ENCODE data around the gene UBE2E2.

UBE2E2 gene

GRCh38 chr3:23425410-23425809, 222.3 kb downstream of the UBE2E2 start:
- peaks cover 9% of the 10 kb centered on the region for H3K4me1 ChIP-seq (ENCODE audit: control insufficient read depth, insufficient read depth, low read length)
- H3K27me3 ChIP-seq (replicated peaks; ENCODE audit: control insufficient read depth, insufficient read depth, low read length) = no peaks in the 10 kb centered on the region
- H3K4me3 ChIP-seq (ENCODE audit: low read length) = no peak overlapping the region
- H3K36me3 ChIP-seq (ENCODE audit: control insufficient read depth, insufficient read depth, low read length, severe bottlenecking) = no peaks in the 10 kb centered on the region
- no peak overlapping the region for H3K9ac ChIP-seq (ENCODE audit: low read length)
- no peaks in the 10 kb centered on the region for H3K9me3 ChIP-seq (ENCODE audit: control insufficient read depth, low read length)
- DNase-seq (ENCODE audit: low read depth) = no peak

DNA sequence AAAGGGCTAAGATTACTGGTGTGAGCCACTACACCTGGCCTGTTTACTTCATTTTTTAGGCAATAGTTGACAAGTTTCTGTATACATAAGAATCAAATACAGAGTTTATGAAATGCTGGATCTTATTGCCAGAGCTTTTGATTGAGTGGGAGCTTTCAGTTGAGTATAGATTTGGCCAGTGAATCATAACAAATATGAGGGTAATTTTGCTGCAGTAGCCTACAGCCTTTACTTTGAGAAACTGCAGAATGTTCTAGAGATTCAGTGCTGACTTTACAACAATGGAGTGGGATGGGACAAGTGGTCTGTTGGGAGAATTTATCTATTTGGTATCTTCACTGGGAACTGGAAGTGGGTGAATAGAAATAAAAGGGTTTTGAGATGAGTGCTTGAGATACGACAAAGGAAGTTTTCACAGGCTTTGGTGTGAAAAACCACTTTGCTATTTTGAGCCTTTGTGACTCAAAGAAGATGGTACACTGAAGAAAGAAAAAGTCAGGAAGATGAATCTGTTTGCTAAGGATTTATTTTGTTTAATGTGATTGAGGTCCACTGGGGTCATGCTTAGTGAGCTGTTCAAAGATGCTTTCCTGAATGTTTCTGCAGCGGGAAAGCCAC, 227.8 kb downstream of the UBE2E2 start:
- Histone ChIP-seq H3K36me3 (ENCODE audit: control insufficient read depth, insufficient read depth, low read length, severe bottlenecking) (no peaks in the 10 kb centered on the region), H3K27me3 (replicated peaks; ENCODE audit: control insufficient read depth, insufficient read depth, low read length) (no peaks in the 10 kb centered on the region), H3K4me3 (ENCODE audit: low read length) (no peak overlapping the region), H3K9ac (ENCODE audit: low read length) (no peak overlapping the region), H3K9me3 (ENCODE audit: control insufficient read depth, low read length) (no peaks in the 10 kb centered on the region), H3K4me1 (ENCODE audit: control insufficient read depth, insufficient read depth, low read length) (no peaks in the 10 kb centered on the region)
- DNase-seq (ENCODE audit: low read depth) = no peak

DNA sequence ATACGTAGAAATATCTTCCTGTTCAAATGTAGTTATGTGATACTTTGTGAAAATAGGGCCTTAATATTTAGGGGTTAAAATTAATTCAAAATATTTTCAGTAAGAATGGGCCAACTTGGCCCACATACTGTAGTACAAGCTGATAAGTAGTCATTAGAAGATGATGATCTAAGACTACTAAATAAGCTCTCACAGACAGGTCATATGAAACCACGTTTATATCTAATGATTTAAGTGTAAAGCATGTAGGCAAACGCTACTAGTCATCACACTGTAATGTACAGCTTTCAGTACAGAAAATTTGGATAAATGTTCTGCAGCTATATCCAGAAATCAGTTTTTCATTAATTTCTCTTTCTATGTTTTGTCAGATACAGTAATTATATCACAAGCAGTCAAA, 228.6 kb downstream of the UBE2E2 start:
- no peak overlapping the region for H3K4me3 ChIP-seq (ENCODE audit: low read length)
- no peak overlapping the region for H3K9ac ChIP-seq (ENCODE audit: low read length)
- H3K9me3 ChIP-seq (ENCODE audit: control insufficient read depth, low read length) = no peaks in the 10 kb centered on the region
- H3K4me1 ChIP-seq (ENCODE audit: control insufficient read depth, insufficient read depth, low read length) = no peaks in the 10 kb centered on the region
- no peaks in the 10 kb centered on the region for H3K27me3 ChIP-seq (replicated peaks; ENCODE audit: control insufficient read depth, insufficient read depth, low read length)
- no peaks in the 10 kb centered on the region for H3K36me3 ChIP-seq (ENCODE audit: control insufficient read depth, insufficient read depth, low read length, severe bottlenecking)
- DNase-seq (ENCODE audit: low read depth) = no peak

DNA sequence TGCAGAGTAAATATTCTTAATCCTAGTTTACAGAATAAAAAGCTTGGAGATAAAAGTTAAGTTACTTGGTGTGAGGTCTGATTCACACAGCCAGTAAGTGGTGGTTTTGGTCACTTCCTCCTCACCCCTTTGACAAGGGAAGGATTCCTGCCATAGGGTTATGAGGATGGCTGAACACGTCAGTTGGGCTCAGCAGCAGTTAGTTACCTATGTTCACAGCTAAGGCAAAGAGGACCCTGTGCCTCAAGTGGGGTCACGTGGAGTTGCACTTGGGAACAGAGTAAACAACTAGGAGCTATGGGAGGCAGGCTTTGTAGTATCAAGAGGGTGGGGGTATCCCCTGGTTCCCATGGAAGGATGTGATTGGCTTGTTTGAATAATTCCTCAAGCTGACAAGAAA, 232.2 kb downstream of the UBE2E2 start:
- DNase-seq (ENCODE audit: low read depth) = no peak
- Histone ChIP-seq H3K36me3 (ENCODE audit: control insufficient read depth, insufficient read depth, low read length, severe bottlenecking) (no peaks in the 10 kb centered on the region), H3K4me1 (ENCODE audit: control insufficient read depth, insufficient read depth, low read length) (no peaks in the 10 kb centered on the region), H3K27me3 (replicated peaks; ENCODE audit: control insufficient read depth, insufficient read depth, low read length) (no peaks in the 10 kb centered on the region), H3K9ac (ENCODE audit: low read length) (no peak overlapping the region), H3K9me3 (ENCODE audit: control insufficient read depth, low read length) (no peaks in the 10 kb centered on the region), H3K4me3 (ENCODE audit: low read length) (no peak overlapping the region)

DNA sequence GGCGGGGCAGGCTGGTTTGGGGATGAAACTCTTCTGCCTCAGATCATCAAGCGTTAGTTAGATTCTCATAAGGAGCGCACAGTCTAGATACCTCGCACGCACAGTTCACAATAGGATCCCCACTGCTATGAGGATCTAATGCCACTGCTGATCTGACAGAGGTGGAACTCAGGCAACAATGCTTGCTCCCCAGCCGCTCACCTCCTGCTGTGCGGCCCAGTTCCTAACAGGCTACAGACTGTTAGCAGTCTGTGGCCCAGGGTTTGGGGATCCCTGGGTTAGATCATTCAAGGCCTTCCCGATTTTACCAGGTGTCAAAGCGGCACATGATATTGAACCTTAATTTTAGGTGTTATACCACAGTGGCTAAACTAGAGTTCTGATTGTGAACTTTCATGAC, 232.8 kb downstream of the UBE2E2 start:
- no peak overlapping the region for H3K9ac ChIP-seq (ENCODE audit: low read length)
- no peak for DNase-seq (ENCODE audit: low read depth)
- H3K9me3 ChIP-seq (ENCODE audit: control insufficient read depth, low read length) = no peaks in the 10 kb centered on the region
- no peak overlapping the region for H3K4me3 ChIP-seq (ENCODE audit: low read length)
- H3K27me3 ChIP-seq (replicated peaks; ENCODE audit: control insufficient read depth, insufficient read depth, low read length) = no peaks in the 10 kb centered on the region
- H3K36me3 ChIP-seq (ENCODE audit: control insufficient read depth, insufficient read depth, low read length, severe bottlenecking) = no peaks in the 10 kb centered on the region
- no peaks in the 10 kb centered on the region for H3K4me1 ChIP-seq (ENCODE audit: control insufficient read depth, insufficient read depth, low read length)

- no peaks in the 10 kb centered on the region for H3K27me3 ChIP-seq (replicated peaks; ENCODE audit: control insufficient read depth, insufficient read depth, low read length)
- DNase-seq (ENCODE audit: low read depth) = no peak
- no peak overlapping the region for H3K9ac ChIP-seq (ENCODE audit: low read length)
- no peaks in the 10 kb centered on the region for H3K36me3 ChIP-seq (ENCODE audit: control insufficient read depth, insufficient read depth, low read length, severe bottlenecking)
- no peaks in the 10 kb centered on the region for H3K9me3 ChIP-seq (ENCODE audit: control insufficient read depth, low read length)
- H3K4me3 ChIP-seq (ENCODE audit: low read length) = no peak overlapping the region
- no peaks in the 10 kb centered on the region for H3K4me1 ChIP-seq (ENCODE audit: control insufficient read depth, insufficient read depth, low read length)
Observed at GRCh38 chr3:23437484-23438145, 234.5 kb downstream of the UBE2E2 start.

GRCh38 chr3:23438657-23439056, 235.5 kb downstream of the UBE2E2 start:
- Histone ChIP-seq H3K9me3 (ENCODE audit: control insufficient read depth, low read length) (no peaks in the 10 kb centered on the region), H3K9ac (ENCODE audit: low read length) (no peak overlapping the region), H3K36me3 (ENCODE audit: control insufficient read depth, insufficient read depth, low read length, severe bottlenecking) (no peaks in the 10 kb centered on the region), H3K4me3 (ENCODE audit: low read length) (no peak overlapping the region), H3K4me1 (ENCODE audit: control insufficient read depth, insufficient read depth, low read length) (no peaks in the 10 kb centered on the region), H3K27me3 (replicated peaks; ENCODE audit: control insufficient read depth, insufficient read depth, low read length) (no peaks in the 10 kb centered on the region)
- no peak for DNase-seq (ENCODE audit: low read depth)

DNA sequence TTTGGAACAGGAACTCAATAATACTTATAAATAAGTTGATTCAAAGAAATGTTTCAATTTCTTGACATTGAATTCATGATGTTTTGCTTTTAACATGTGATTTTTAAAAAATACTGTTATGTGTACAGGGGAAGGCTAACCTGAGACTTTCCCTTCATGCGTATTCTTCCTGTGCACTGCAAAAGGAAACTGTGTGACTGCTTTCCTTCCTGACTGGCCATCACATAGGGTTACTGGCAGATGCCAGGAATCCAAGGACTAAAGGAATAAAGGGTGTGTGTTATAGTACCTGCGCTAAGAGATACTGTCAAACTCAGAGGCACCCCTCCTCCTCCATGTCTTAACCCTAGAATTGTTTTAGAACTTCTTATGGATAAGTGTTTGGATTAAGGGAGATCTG, 236.0 kb downstream of the UBE2E2 start:
- Histone ChIP-seq H3K36me3 (ENCODE audit: control insufficient read depth, insufficient read depth, low read length, severe bottlenecking) (no peaks in the 10 kb centered on the region), H3K9ac (ENCODE audit: low read length) (no peak overlapping the region), H3K27me3 (replicated peaks; ENCODE audit: control insufficient read depth, insufficient read depth, low read length) (no peaks in the 10 kb centered on the region), H3K4me1 (ENCODE audit: control insufficient read depth, insufficient read depth, low read length) (no peaks in the 10 kb centered on the region), H3K9me3 (ENCODE audit: control insufficient read depth, low read length) (no peaks in the 10 kb centered on the region), H3K4me3 (ENCODE audit: low read length) (no peak overlapping the region)
- DNase-seq (ENCODE audit: low read depth) = no peak

DNA sequence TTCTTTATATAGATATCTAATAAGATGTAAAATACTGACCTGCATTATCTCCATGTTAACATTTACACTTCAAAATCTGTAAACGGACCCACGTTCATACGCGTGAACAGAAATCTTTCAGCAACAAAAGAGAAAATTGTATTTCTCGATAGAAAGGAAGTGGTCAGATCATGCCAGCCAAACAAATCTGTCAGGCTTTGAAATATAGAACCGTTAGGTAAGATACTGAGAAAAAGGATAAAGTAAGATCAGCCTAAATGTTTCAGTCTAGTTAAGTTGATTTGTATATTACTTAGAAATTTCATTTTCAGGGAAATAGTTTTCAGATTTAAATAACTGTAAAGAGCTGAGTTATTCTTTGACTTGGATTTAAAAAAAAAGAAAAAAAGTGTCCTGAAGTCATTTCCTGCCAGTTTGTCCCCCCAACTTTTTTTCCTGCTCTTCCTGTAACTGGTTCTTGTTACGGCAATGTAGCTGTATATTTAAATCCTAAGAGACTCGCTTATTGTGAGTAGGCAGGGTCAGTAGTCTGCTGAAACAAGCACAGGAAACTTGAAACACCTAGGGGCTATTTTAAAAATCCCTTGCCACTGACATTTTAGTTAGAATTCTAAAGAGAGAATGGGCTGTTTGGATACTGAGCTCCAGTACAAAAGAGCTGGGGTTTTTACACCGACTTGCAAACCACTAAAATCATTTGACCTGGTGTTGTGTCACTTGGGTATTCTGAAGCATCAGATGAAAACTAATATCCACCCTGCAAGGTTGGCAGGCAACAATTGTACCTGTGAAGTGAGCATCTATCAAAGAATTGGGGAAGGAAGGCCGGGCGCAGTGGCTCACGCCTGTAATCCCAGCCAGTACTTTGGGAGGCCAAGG, 237.5 kb downstream of the UBE2E2 start:
- no peaks in the 10 kb centered on the region for H3K36me3 ChIP-seq (ENCODE audit: control insufficient read depth, insufficient read depth, low read length, severe bottlenecking)
- H3K4me3 ChIP-seq (ENCODE audit: low read length) = no peak overlapping the region
- no peak overlapping the region for H3K9ac ChIP-seq (ENCODE audit: low read length)
- no peaks in the 10 kb centered on the region for H3K4me1 ChIP-seq (ENCODE audit: control insufficient read depth, insufficient read depth, low read length)
- no peaks in the 10 kb centered on the region for H3K27me3 ChIP-seq (replicated peaks; ENCODE audit: control insufficient read depth, insufficient read depth, low read length)
- H3K9me3 ChIP-seq (ENCODE audit: control insufficient read depth, low read length) = no peaks in the 10 kb centered on the region
- no peak for DNase-seq (ENCODE audit: low read depth)

- DNase-seq (ENCODE audit: low read depth) = no peak
- Histone ChIP-seq H3K4me1 (ENCODE audit: control insufficient read depth, insufficient read depth, low read length) (no peaks in the 10 kb centered on the region), H3K4me3 (ENCODE audit: low read length) (no peak overlapping the region), H3K9ac (ENCODE audit: low read length) (no peak overlapping the region), H3K9me3 (ENCODE audit: control insufficient read depth, low read length) (no peaks in the 10 kb centered on the region), H3K36me3 (ENCODE audit: control insufficient read depth, insufficient read depth, low read length, severe bottlenecking) (no peaks in the 10 kb centered on the region), H3K27me3 (replicated peaks; ENCODE audit: control insufficient read depth, insufficient read depth, low read length) (no peaks in the 10 kb centered on the region)
Observed at GRCh38 chr3:23442598-23443383, 239.7 kb downstream of the UBE2E2 start.

DNA sequence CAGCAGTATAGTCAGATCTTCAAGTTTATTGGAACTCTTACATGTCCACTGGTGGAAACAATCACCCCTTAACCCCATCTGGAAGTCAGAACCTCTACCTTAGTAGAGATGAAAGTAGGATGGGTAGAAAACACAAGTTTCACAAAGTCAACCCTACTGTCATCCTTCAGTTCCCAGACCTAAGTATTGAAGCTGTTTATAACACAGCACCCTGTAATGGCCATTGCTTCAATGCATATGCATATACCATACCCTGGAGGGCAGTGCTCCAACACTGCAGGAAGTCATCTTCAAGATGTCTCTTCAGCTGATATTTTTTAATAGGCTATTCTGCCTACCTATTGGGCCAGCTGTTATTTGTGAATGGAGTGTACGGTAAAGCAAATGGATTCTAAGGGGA, 241.3 kb downstream of the UBE2E2 start:
- DNase-seq (ENCODE audit: low read depth) = no peak
- Histone ChIP-seq H3K36me3 (ENCODE audit: control insufficient read depth, insufficient read depth, low read length, severe bottlenecking) (no peaks in the 10 kb centered on the region), H3K4me1 (ENCODE audit: control insufficient read depth, insufficient read depth, low read length) (no peaks in the 10 kb centered on the region), H3K9me3 (ENCODE audit: control insufficient read depth, low read length) (no peaks in the 10 kb centered on the region), H3K27me3 (replicated peaks; ENCODE audit: control insufficient read depth, insufficient read depth, low read length) (no peaks in the 10 kb centered on the region), H3K4me3 (ENCODE audit: low read length) (no peak overlapping the region), H3K9ac (ENCODE audit: low read length) (no peak overlapping the region)

All from adipocyte (in vitro differentiated cells).